ENCODE results near the gene HEMK1. TPM values are rescaled to one million over a fixed set of nuclear protein-coding genes. Genes with fewer than 3 reads are reported as not detected.

HEMK1 gene, protein sequence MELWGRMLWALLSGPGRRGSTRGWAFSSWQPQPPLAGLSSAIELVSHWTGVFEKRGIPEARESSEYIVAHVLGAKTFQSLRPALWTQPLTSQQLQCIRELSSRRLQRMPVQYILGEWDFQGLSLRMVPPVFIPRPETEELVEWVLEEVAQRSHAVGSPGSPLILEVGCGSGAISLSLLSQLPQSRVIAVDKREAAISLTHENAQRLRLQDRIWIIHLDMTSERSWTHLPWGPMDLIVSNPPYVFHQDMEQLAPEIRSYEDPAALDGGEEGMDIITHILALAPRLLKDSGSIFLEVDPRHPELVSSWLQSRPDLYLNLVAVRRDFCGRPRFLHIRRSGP
- total RNA-seq, result 7.8 TPM

DNA sequence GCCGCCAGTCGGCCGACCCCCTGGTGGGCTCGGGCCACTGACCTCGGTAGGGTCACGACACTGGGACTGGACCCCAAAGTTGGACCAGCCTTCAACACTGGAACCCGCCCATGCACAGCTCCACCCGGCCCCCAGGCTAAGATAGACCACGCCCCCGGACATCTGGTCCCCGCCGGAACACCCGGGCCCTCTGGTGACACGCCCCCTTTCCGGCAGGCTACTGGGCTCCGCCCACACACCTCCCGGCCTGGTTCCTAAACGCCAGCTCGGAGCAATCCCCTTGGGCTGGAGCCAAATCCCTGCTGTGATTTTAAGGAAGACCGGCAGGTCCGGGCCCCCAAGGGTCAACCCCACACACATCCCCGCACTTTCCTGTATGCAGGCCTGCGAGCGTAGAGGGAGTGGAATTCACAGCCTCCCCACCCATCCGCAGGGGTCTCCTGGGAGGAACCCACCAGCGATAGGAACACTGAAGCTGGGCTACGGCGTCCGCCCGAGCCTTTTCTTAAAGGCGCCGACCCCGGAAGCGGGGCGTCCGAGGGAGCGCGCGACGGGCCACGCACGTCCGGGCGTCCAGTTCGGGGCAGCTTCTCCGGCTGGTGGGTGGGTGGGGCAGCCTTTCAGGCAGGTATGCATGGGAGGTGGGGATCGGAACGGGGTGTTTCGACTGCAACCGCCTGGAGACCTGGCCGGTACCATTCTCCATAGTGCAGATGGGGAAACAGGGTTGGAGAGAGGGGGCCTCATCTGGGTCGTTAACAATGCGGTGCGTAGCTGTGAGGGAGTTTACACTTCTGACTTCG lies at the start of gene HEMK1:
Gene HEMK1, plus strand, starts transcription at position 576 of the 803 bp plus-strand sequence. CDS start 1,583 bp downstream, outside the sequence.
- peaks cover 6 to 15% (median 10%) of the 10 kb centered on the region in 3 donors for H3K36me3 ChIP-seq (ENCODE audit: control insufficient read depth in 3 of 3, insufficient read depth in 3 of 3, low read length in 3 of 3)
- peak within 1 kb of the TSS; percentile 94 to 96 (median 95) for H3K9ac ChIP-seq (ENCODE audit: low read depth in 1 of 3, low read length in 3 of 3)
- no peaks in the 10 kb centered on the region for H3K9me3 ChIP-seq (ENCODE audit: control insufficient read depth in 3 of 3, low read length in 3 of 3)
- no peaks in the 10 kb centered on the region for H3K27me3 ChIP-seq (ENCODE audit: control insufficient read depth in 3 of 3, insufficient read depth in 3 of 3, low read length in 3 of 3)
- H3K4me1 ChIP-seq (ENCODE audit: control insufficient read depth in 3 of 3, insufficient read depth in 3 of 3, low read length in 3 of 3), result peaks cover 36 to 56% (median 40%) of the 10 kb centered on the region in 3 donors
- peak within 1 kb of the TSS; percentile 97 to 100 (median 99) for H3K4me3 ChIP-seq (ENCODE audit: low read length in 3 of 3)
- peak within 1 kb of the TSS; percentile 85 for H3K27ac ChIP-seq (ENCODE audit: low read depth, low read length)

DNA sequence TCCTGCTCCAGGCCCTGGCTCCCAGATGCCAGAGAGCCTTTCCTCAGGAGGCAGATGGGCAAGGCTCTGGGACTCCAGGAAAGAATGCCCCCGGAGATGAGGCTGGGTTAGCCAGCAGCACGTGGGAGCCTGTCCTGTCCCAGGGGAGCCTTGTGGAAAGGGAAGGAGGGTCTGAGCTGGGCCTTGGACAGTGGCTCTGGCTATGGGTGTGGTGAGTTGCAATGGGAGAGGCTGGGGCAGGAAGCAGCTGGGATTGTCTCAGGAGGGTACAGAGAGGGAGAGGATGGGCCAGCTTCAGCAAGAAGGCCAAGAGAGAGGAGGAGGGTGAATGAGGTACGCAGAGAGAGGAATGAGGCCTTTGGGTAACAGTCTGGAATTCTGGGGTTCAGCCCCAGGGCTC lies 48.5 kb upstream of the HEMK1 start:
- Histone ChIP-seq H3K27me3 (ENCODE audit: control insufficient read depth in 3 of 3, insufficient read depth in 3 of 3, low read length in 3 of 3) (peaks cover 0 to 9% (median 0%) of the 10 kb centered on the region in 3 donors), H3K9ac (ENCODE audit: low read depth in 1 of 3, low read length in 3 of 3) (no peak overlapping the region), H3K4me1 (ENCODE audit: control insufficient read depth in 3 of 3, insufficient read depth in 3 of 3, low read length in 3 of 3) (peaks cover 7 to 20% (median 16%) of the 10 kb centered on the region in 3 donors), H3K4me3 (ENCODE audit: low read length in 3 of 3) (no peak overlapping the region), H3K36me3 (ENCODE audit: control insufficient read depth in 3 of 3, insufficient read depth in 3 of 3, low read length in 3 of 3) (no peaks in the 10 kb centered on the region), H3K27ac (ENCODE audit: low read depth, low read length) (no peak overlapping the region), H3K9me3 (ENCODE audit: control insufficient read depth in 3 of 3, low read length in 3 of 3) (no peaks in the 10 kb centered on the region)

DNA sequence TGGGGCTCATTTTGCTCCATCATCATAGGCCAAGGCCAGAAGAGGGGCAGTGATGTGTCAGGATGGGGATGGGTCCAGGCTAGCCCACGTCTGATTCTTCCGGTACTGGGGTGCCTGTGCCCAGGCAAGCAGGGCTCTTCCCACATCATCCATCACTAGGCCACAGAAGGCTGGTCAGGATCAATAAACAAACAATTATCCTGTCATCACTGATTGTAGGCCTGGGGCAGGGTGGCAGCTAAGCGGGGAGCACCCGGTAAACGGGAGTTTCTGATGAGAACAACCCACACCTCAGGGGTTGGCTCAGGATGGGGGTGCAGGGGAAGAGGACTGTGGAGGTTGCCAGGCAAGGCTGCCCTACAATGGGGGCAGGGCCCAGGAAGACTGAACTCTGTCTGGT lies 47.8 kb upstream of the HEMK1 start:
- Histone ChIP-seq H3K27me3 (ENCODE audit: control insufficient read depth in 3 of 3, insufficient read depth in 3 of 3, low read length in 3 of 3) (peaks cover 0 to 9% (median 0%) of the 10 kb centered on the region in 3 donors), H3K9me3 (ENCODE audit: control insufficient read depth in 3 of 3, low read length in 3 of 3) (no peaks in the 10 kb centered on the region), H3K4me3 (ENCODE audit: low read length in 3 of 3) (no peak overlapping the region), H3K27ac (ENCODE audit: low read depth, low read length) (no peak overlapping the region), H3K9ac (ENCODE audit: low read depth in 1 of 3, low read length in 3 of 3) (no peak overlapping the region), H3K4me1 (ENCODE audit: control insufficient read depth in 3 of 3, insufficient read depth in 3 of 3, low read length in 3 of 3) (peaks cover 7 to 14% (median 9%) of the 10 kb centered on the region in 3 donors), H3K36me3 (ENCODE audit: control insufficient read depth in 3 of 3, insufficient read depth in 3 of 3, low read length in 3 of 3) (no peaks in the 10 kb centered on the region)

DNA sequence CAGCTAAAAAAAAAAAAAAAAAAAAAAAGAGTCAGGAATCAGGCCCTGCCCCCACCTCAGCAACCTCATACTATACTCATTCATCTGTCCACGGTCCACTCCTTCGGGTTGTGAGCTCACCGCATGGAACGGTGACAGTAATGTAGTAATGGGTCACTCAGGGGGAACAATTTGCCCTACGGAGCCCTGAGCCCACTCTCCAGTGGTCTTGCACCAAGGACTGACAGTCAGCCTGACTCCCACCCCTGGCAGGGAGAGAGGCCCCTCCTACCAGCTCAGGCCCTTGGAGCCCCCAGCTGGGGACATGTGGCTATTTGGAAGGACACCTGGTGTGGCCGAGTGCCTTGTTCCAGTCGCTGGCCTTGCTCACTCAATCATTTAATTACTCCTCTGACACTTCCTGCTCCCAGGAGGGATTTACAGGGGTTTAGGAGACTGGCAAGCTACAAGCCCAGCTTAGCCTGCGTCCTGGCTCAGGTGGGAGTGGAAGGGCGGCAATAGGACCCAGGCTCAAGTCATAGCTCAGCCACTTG lies 46.0 kb upstream of the HEMK1 start:
- Histone ChIP-seq H3K36me3 (ENCODE audit: control insufficient read depth in 3 of 3, insufficient read depth in 3 of 3, low read length in 3 of 3) (no peaks in the 10 kb centered on the region), H3K9ac (ENCODE audit: low read depth in 1 of 3, low read length in 3 of 3) (peak overlapping the region in 1 of 3 donors; percentile 16)

DNA sequence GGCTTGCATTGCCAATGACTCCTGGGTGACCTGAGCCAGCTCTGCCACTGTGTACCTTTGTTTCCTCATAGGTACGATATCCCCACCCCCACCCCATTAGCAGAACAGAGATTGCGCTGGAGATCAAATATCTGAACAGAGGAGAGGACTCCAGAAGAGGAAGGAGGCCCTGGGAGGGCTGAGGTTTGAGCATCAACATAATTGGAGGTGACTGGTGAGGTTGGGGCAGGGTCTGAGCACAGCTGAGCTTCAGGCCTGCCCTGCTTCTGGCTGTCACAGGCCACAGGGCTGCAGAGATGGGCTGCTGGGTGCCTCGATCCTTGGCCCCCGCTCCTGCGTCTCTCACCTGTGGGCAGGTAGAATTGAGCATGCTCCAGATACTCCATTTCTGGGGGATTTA lies 44.6 kb upstream of the HEMK1 start:
- Histone ChIP-seq H3K4me1 (ENCODE audit: control insufficient read depth in 3 of 3, insufficient read depth in 3 of 3, low read length in 3 of 3) (peaks cover 0 to 5% (median 0%) of the 10 kb centered on the region in 3 donors), H3K27ac (ENCODE audit: low read depth, low read length) (no peak overlapping the region), H3K4me3 (ENCODE audit: low read length in 3 of 3) (no peak overlapping the region), H3K9me3 (ENCODE audit: control insufficient read depth in 3 of 3, low read length in 3 of 3) (no peaks in the 10 kb centered on the region), H3K27me3 (ENCODE audit: control insufficient read depth in 3 of 3, insufficient read depth in 3 of 3, low read length in 3 of 3) (peaks cover under 1 to 3% (median 2%) of the 10 kb centered on the region in 3 donors), H3K9ac (ENCODE audit: low read depth in 1 of 3, low read length in 3 of 3) (no peak overlapping the region), H3K36me3 (ENCODE audit: control insufficient read depth in 3 of 3, insufficient read depth in 3 of 3, low read length in 3 of 3) (no peaks in the 10 kb centered on the region)

More for the DNA sequence above, 46.0 kb upstream of the HEMK1 start:
- H3K4me1 ChIP-seq (ENCODE audit: control insufficient read depth in 3 of 3, insufficient read depth in 3 of 3, low read length in 3 of 3), result peaks cover 3 to 8% (median 6%) of the 10 kb centered on the region in 3 donors
- no peak overlapping the region for H3K4me3 ChIP-seq (ENCODE audit: low read length in 3 of 3)
- peaks cover 0 to 8% (median 0%) of the 10 kb centered on the region in 3 donors for H3K27me3 ChIP-seq (ENCODE audit: control insufficient read depth in 3 of 3, insufficient read depth in 3 of 3, low read length in 3 of 3)
- no peak overlapping the region for H3K27ac ChIP-seq (ENCODE audit: low read depth, low read length)
- no peaks in the 10 kb centered on the region for H3K9me3 ChIP-seq (ENCODE audit: control insufficient read depth in 3 of 3, low read length in 3 of 3)

DNA sequence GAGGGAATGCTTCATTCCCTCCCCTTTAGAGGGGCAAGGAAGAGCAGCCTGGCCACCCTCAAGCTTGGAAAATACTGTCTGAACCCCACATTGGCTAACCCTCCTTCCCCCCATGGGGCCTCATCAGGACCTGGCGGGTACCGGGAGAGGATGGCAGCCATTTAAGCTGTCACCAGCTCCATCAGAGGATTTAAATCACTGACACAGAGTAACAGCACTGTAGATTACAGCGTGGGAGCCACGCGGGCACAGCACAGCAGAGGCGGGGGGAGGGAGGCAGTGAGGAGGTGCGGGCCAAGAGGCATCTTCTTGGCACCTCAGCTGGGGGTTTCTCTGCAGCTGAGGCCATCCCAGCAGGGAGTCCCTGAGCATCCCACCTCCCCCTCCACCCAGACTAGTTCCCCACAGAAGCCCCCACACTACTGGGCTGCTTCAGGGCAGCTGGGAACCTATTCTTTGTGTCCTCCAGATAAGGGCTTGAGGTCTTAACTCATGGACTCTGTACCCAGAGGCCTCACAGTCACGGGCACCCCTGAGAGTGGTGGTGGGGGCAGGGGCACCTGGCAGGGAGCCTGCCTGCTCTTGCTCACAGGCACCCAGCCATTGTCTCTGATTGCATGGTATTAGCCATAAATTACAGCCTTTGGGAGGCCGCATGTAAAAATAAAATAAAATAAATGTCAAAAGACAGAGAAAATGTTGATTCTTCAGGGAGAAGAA lies 44.0 kb upstream of the HEMK1 start:
- no peaks in the 10 kb centered on the region for H3K9me3 ChIP-seq (ENCODE audit: control insufficient read depth in 3 of 3, low read length in 3 of 3)
- H3K27ac ChIP-seq (ENCODE audit: low read depth, low read length), result no peak overlapping the region
- H3K27me3 ChIP-seq (ENCODE audit: control insufficient read depth in 3 of 3, insufficient read depth in 3 of 3, low read length in 3 of 3), result peaks cover 5 to 6% (median 5%) of the 10 kb centered on the region in 3 donors
- H3K4me3 ChIP-seq (ENCODE audit: low read length in 3 of 3), result no peak overlapping the region
- H3K9ac ChIP-seq (ENCODE audit: low read depth in 1 of 3, low read length in 3 of 3), result no peak overlapping the region
- peaks cover 0 to 5% (median 0%) of the 10 kb centered on the region in 3 donors for H3K4me1 ChIP-seq (ENCODE audit: control insufficient read depth in 3 of 3, insufficient read depth in 3 of 3, low read length in 3 of 3)
- H3K36me3 ChIP-seq (ENCODE audit: control insufficient read depth in 3 of 3, insufficient read depth in 3 of 3, low read length in 3 of 3), result no peaks in the 10 kb centered on the region

DNA sequence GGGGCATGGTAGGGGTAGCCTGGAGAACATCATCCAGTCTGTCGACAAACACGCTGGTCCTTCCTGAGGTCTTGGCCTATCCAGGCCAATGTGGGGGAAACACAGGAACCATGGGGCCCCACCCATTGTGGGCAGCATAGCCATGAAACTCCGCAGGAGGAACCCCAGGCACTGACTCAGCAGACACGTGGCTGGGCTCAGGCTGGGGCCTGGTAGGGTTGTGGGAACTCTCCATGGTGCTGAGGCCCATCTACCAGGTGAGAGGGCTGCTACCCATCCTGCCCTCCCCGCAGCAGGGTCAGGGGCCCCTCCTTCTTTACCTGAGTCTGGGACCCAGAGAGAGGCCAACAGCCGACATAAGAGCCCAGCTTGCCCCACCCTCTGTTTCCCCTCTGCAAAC lies 43.3 kb upstream of the HEMK1 start:
- Histone ChIP-seq H3K36me3 (ENCODE audit: control insufficient read depth in 3 of 3, insufficient read depth in 3 of 3, low read length in 3 of 3) (no peaks in the 10 kb centered on the region), H3K4me3 (ENCODE audit: low read length in 3 of 3) (no peak overlapping the region), H3K4me1 (ENCODE audit: control insufficient read depth in 3 of 3, insufficient read depth in 3 of 3, low read length in 3 of 3) (peaks cover 0 to 5% (median 0%) of the 10 kb centered on the region in 3 donors), H3K27me3 (ENCODE audit: control insufficient read depth in 3 of 3, insufficient read depth in 3 of 3, low read length in 3 of 3) (peaks cover 5 to 7% (median 6%) of the 10 kb centered on the region in 3 donors), H3K27ac (ENCODE audit: low read depth, low read length) (no peak overlapping the region), H3K9ac (ENCODE audit: low read depth in 1 of 3, low read length in 3 of 3) (no peak overlapping the region), H3K9me3 (ENCODE audit: control insufficient read depth in 3 of 3, low read length in 3 of 3) (no peaks in the 10 kb centered on the region)

DNA sequence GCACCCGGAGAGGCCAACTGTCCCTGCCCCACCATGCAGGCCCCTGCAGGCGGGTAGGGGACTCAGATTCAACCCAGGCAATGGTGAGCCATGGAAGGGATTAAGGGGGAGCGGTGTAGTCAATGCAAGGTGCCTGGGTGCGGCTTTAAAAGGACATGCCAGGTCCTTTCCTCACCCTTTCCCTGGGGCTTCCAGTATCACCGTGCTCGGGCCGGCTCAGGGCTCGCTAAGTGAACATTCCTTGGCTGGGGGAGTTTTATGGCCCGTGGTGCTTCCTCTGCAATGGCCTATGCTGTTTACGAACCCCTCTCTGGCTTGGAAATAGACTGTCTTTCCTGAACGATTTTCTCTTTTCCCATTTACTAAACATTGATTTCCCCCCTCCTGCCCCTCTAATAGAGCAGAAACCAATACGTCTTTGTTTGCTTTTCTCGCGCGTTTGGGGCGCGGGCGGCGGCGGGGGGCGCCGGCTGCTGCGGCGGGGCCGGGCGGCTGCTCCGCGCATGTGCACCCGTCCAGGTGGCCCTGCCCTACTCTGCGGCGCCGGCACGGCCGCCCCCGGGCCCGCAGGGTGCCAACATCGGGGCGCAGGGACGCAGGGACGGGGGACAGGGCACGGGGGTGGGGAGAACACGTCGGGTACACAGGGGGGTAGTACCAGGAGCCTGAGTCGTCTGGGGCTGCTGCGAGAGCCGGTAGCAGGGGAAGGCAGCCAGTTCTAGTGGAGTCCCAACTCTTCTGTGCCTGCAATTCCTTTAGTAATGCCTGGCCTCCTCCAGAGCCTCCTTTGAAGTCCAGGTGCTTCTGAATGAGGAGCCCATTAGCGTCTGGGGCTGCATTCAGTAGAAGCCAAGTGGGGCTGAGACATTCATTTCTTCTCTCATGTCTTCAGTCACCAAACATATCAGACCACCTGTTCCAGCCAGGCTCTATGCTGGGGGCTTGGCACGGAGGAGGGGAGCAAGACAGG lies 39.0 kb upstream of the HEMK1 start:
- Histone ChIP-seq H3K4me3 (ENCODE audit: low read length in 3 of 3) (no peak overlapping the region), H3K4me1 (ENCODE audit: control insufficient read depth in 3 of 3, insufficient read depth in 3 of 3, low read length in 3 of 3) (no peaks in the 10 kb centered on the region), H3K27me3 (ENCODE audit: control insufficient read depth in 3 of 3, insufficient read depth in 3 of 3, low read length in 3 of 3) (peaks cover 5 to 9% (median 7%) of the 10 kb centered on the region in 3 donors), H3K36me3 (ENCODE audit: control insufficient read depth in 3 of 3, insufficient read depth in 3 of 3, low read length in 3 of 3) (no peaks in the 10 kb centered on the region), H3K9me3 (ENCODE audit: control insufficient read depth in 3 of 3, low read length in 3 of 3) (no peaks in the 10 kb centered on the region), H3K27ac (ENCODE audit: low read depth, low read length) (no peak overlapping the region), H3K9ac (ENCODE audit: low read depth in 1 of 3, low read length in 3 of 3) (no peak overlapping the region)

DNA sequence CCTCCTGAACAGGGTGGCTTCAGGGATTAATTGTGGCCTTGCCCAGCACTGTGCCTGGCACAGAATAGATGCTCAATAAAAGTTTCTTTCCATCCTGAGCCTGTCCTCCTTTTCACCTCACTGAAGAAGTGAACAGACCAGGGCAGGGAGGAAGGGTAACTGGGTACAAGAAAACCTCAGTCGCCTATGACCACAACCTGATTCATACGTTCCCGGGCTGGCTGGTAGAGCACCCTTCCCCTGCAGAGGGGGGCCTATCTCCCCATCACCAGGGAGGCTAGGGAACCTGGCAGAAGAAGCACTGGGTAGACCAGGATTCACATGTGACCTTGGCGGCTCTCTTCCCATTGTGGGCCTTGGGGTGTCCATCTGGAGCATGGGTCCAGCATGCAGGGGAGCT lies 38.1 kb upstream of the HEMK1 start:
- Histone ChIP-seq H3K4me3 (ENCODE audit: low read length in 3 of 3) (no peak overlapping the region), H3K4me1 (ENCODE audit: control insufficient read depth in 3 of 3, insufficient read depth in 3 of 3, low read length in 3 of 3) (no peaks in the 10 kb centered on the region), H3K27ac (ENCODE audit: low read depth, low read length) (no peak overlapping the region), H3K9ac (ENCODE audit: low read depth in 1 of 3, low read length in 3 of 3) (no peak overlapping the region), H3K27me3 (ENCODE audit: control insufficient read depth in 3 of 3, insufficient read depth in 3 of 3, low read length in 3 of 3) (peaks cover 5 to 9% (median 7%) of the 10 kb centered on the region in 3 donors), H3K36me3 (ENCODE audit: control insufficient read depth in 3 of 3, insufficient read depth in 3 of 3, low read length in 3 of 3) (no peaks in the 10 kb centered on the region), H3K9me3 (ENCODE audit: control insufficient read depth in 3 of 3, low read length in 3 of 3) (no peaks in the 10 kb centered on the region)

Measured in skeletal muscle tissue (tissue), 4 donors.